ENCODE results near the gene CDKL5.
A peak's percentile ranks its signal among the peaks of the same experiment; 100 is the strongest.

The CDKL5 gene

GRCh38 chrX:18461431-18461830, 36.0 kb downstream of the CDKL5 start:
- no peak for DNase-seq

- DNase-seq: no peak
Measured at GRCh38 chrX:18464499-18464898, 39.1 kb downstream of the CDKL5 start.

GRCh38 chrX:18465051-18465450, 39.6 kb downstream of the CDKL5 start:
- no peak for DNase-seq

- DNase-seq: no peak
Measured at GRCh38 chrX:18468599-18468998, 43.2 kb downstream of the CDKL5 start.

- DNase-seq: no peak
Measured at GRCh38 chrX:18471296-18471695, 45.9 kb downstream of the CDKL5 start.

GRCh38 chrX:18490806-18491555, 65.6 kb downstream of the CDKL5 start:
- no peak for DNase-seq

GRCh38 chrX:18491587-18492340, 66.4 kb downstream of the CDKL5 start:
- DNase-seq: no peak

GRCh38 chrX:18534949-18535348, 109.5 kb downstream of the CDKL5 start:
- no peak for DNase-seq

GRCh38 chrX:18537068-18537467, 111.7 kb downstream of the CDKL5 start:
- no peak for DNase-seq

GRCh38 chrX:18537524-18537923, 112.1 kb downstream of the CDKL5 start:
- no peak for DNase-seq

GRCh38 chrX:18542131-18542530, 116.7 kb downstream of the CDKL5 start:
- DNase-seq: no peak

- DNase-seq: no peak
Measured at GRCh38 chrX:18542905-18543304, 117.5 kb downstream of the CDKL5 start.

- peak; percentile 6 for DNase-seq
Measured at GRCh38 chrX:18543738-18544137, 118.3 kb downstream of the CDKL5 start.

GRCh38 chrX:18545771-18546170, 120.4 kb downstream of the CDKL5 start:
- no peak for DNase-seq

GRCh38 chrX:18548996-18549395, 123.6 kb downstream of the CDKL5 start:
- no peak for DNase-seq

- no peak for DNase-seq
Measured at GRCh38 chrX:18549643-18550042, 124.2 kb downstream of the CDKL5 start.

GRCh38 chrX:18557879-18558278, 132.5 kb downstream of the CDKL5 start:
- no peak for DNase-seq

GRCh38 chrX:18558799-18559198, 133.4 kb downstream of the CDKL5 start:
- no peak for DNase-seq

GRCh38 chrX:18561020-18561419, 135.6 kb downstream of the CDKL5 start:
- no peak for DNase-seq

- no peak for DNase-seq
Measured at GRCh38 chrX:18565727-18566126, 140.3 kb downstream of the CDKL5 start.

GRCh38 chrX:18566748-18567147, 141.3 kb downstream of the CDKL5 start:
- no peak for DNase-seq

GRCh38 chrX:18573556-18573955, 148.1 kb downstream of the CDKL5 start:
- no peak for DNase-seq

GRCh38 chrX:18574591-18574990, 149.2 kb downstream of the CDKL5 start:
- no peak for DNase-seq

- DNase-seq: no peak
Measured at GRCh38 chrX:18575744-18576143, 150.3 kb downstream of the CDKL5 start.

GRCh38 chrX:18577400-18577799, 152.0 kb downstream of the CDKL5 start:
- no peak for DNase-seq

Data from hematopoietic multipotent progenitor cell treated with erythropoietin and hydrocortisone succinate and interleukin-3 and kit ligand, for 6 days (in vitro differentiated cells).